Heart left ventricle (tissue), 16 donors: ENCODE results near the gene RLF. TPM values are rescaled to one million over a fixed set of nuclear protein-coding genes. Genes with fewer than 3 reads are reported as not detected.

Experiments
- ATAC-seq, 4 donors: fragments of 200-7000 bp; cut with Tn5 transposase; one replicate each; pipeline ENCODE4 v1.9.1; 2020 to 2022; ENCODE audit warnings: moderate library complexity in 4 of 4, mild to moderate bottlenecking in 3 of 4, moderate number of reproducible peaks in 1 of 4
- DNase-seq, 5 donors: peaks; one replicate each; pipeline ENCODE4 v3.0.0-alpha.2; 2020
- H3K27ac ChIP-seq, 12 donors: fragments of 200-600 bp; sonication (generic) in 4 of 12; one replicate each; pipeline versions ENCODE4 v1.5.0 to v1.8.0; 2016 to 2022; ENCODE audit warnings: mild to moderate bottlenecking in 2 of 12
- H3K27me3 ChIP-seq, 9 donors: fragments of 200-600 bp; sonication (generic) in 2 of 9; one replicate each; pipeline versions ENCODE4 v1.5.1 to v1.8.0; 2016 to 2022; ENCODE audit warnings: mild to moderate bottlenecking in 3 of 9
- H3K36me3 ChIP-seq, 9 donors: fragments of 200-600 bp; sonication (generic) in 2 of 9; one replicate each; pipeline versions ENCODE4 v1.5.0 to v1.8.0; 2018 to 2022; ENCODE audit warnings: mild to moderate bottlenecking in 2 of 9
- H3K4me1 ChIP-seq, 12 donors: fragments of 200-600 bp; sonication (generic) in 4 of 12; one replicate each; pipeline versions ENCODE4 v1.5.0 to v1.8.0; 2016 to 2022; ENCODE audit warnings: mild to moderate bottlenecking in 3 of 12
- H3K4me3 ChIP-seq, 12 donors: fragments of 200-600 bp; sonication (generic) in 4 of 12; one replicate each; pipeline versions ENCODE4 v1.5.0 to v1.8.0; 2017 to 2022; ENCODE audit warnings: mild to moderate bottlenecking in 9 of 12, moderate library complexity in 4 of 12
- H3K9me3 ChIP-seq, 12 donors: fragments of 200-600 bp; sonication (generic) in 4 of 12; one replicate each; pipeline versions ENCODE4 v1.5.0 to v1.8.0; 2016 to 2022; ENCODE audit warnings: mild to moderate bottlenecking in 1 of 12
- POLR2A ChIP-seq, 2 donors: fragments of 450-650 bp; IDR thresholded peaks; one replicate each; pipeline ENCODE4 v1.6.1; 2017; ENCODE audit warnings: antibody characterized with exemption in 2 of 2, mild to moderate bottlenecking in 2 of 2, moderate library complexity in 2 of 2
- WGBS, 4 donors: extraction: QIAGEN DNeasy Blood & Tissue Kit in 2 of 4; methylation state at CpG; one replicate each; pipeline versions ENCODE4 v1.1.5 to v1.1.7; 2013 to 2018; 5-methylcytosine and 5-hydroxymethylcytosine counted together
- intact Hi-C, 10 donors: fragments of 100-400 bp; cut with DNase I; formaldehyde crosslinking; loops; one replicate each; pipeline versions ENCODE4 v1.11.1 to v1.14.2; 2022
- polyA plus RNA-seq, 2 donors: library from polyadenylated mRNA; stranded (reverse); fragments of 200-250 nt; gene quantifications; one replicate each; pipeline ENCODE4 v1.2.3, GENCODE V29; 2013
- total RNA-seq, 9 donors: library from RNA; depleted of rRNA in 2 of 9; stranded (reverse); fragments of >200 nt in 2 of 9; fragmentation: NEBNext Ultra II Directional in 3 of 9; extraction: Animal tissue kit (Norgen Biotek cat#: 25700) in 3 of 9; gene quantifications; one replicate each; pipeline versions ENCODE4 v1.1.0 to v1.2.4, GENCODE V29; 2016 to 2023
- TF ChIP-seq, protein P1 (sequence below), 12 donors: fragments of 200-600 bp; sonication (generic) in 4 of 12; IDR thresholded peaks; one replicate each; pipeline versions ENCODE4 v1.5.0 to v1.8.0; 2018 to 2022; ENCODE audit warnings: antibody characterized with exemption in 12 of 12, mild to moderate bottlenecking in 5 of 12
- donor health status: ischemic (EF 13 %, LVEDD 7.1; RV severe dilation, severe dysfunction).
- donor health status: healthy with polysubstance abuse.
- donor health status: DM: no; HTN: yes; CAD: no.
- donor health status: DM: no; HTN: no; CAD: no.
- donor health status: ischemic (EF 25% LVEDD 6.9; RV normal size, moderate dysfunction).
- donor health status: ischemic (EF 25% LVEDD 5.7; RV mildly dilated, moderate dysfunction).
- donor health status: healthy.
- donor health status: DM: yes; HTN: yes; CAD: no.
- donor health status: ischemic (EF 35%, LVEDD 5.7; RV mildly dilated, moderate dysfunction).
- donor health status: nonischemic (EF 11% LVEDD 7.7; RV severe dilation, severe dysfunction).
- donor health status: DM: yes; HTN: yes; CAD: no.
- donor health status: PGD.
- donor health status: ischemic (EF 29% LVEDD 5.4; RV normal size, mild dysfunction).
- donor health status: nonischemic (EF 23%, LVEDD 6.1; RV moderate dilation, normal function).

Gene RLF
- total and polyA plus RNA-seq, 11 donors, result 2.7 to 14.5 (median 11.2) TPM

DNA sequence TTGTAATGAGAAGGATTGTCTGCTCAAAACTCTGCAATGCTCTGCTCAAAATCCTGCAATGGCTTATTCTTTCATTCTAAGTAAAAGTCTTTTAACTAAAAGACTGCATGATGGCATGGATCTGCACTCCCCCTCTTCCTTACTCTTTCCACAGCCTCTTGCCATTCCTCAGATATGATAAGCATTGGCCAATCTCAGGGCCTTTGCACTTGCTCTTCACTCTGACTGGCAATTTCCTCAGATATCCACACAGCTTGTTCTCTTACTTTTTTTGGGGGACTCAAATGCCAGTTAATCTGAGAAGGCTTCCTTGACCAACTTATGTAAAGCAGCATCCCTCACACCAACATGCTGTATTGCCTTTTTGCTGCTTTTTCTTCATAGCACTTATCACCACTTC is 94.0 kb downstream of the RLF start:
- DNase-seq (no peak), ATAC-seq (no peak)
- H3K4me3 ChIP-seq, result no peak overlapping the region
- TF ChIP-seq, protein P1, sequence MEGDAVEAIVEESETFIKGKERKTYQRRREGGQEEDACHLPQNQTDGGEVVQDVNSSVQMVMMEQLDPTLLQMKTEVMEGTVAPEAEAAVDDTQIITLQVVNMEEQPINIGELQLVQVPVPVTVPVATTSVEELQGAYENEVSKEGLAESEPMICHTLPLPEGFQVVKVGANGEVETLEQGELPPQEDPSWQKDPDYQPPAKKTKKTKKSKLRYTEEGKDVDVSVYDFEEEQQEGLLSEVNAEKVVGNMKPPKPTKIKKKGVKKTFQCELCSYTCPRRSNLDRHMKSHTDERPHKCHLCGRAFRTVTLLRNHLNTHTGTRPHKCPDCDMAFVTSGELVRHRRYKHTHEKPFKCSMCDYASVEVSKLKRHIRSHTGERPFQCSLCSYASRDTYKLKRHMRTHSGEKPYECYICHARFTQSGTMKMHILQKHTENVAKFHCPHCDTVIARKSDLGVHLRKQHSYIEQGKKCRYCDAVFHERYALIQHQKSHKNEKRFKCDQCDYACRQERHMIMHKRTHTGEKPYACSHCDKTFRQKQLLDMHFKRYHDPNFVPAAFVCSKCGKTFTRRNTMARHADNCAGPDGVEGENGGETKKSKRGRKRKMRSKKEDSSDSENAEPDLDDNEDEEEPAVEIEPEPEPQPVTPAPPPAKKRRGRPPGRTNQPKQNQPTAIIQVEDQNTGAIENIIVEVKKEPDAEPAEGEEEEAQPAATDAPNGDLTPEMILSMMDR (IDR thresholded peaks at IDR 0.05), result no peak
- TF ChIP-seq POLR2A (IDR thresholded peaks at IDR 0.05), result no peak
- H3K9me3 ChIP-seq, result no peaks in the 10 kb centered on the region
- H3K27ac ChIP-seq, result no peak overlapping the region
- H3K4me1 ChIP-seq, result peaks cover 3 to 36% (median 27%) of the 10 kb centered on the region in 12 donors
- peaks cover 0 to 9% (median 2%) of the 10 kb centered on the region in 9 donors for H3K36me3 ChIP-seq
- intact Hi-C loops, result loop anchor here in 7 of 10 donors (5.0 to 10.0 kb wide), 3 partner anchors 90 to 117 kb away; partner anchors contain the start of genes RLF (in 6 of the 7) and SMAP2 (in 1 of the 7)
- no peaks in the 10 kb centered on the region for H3K27me3 ChIP-seq

DNA sequence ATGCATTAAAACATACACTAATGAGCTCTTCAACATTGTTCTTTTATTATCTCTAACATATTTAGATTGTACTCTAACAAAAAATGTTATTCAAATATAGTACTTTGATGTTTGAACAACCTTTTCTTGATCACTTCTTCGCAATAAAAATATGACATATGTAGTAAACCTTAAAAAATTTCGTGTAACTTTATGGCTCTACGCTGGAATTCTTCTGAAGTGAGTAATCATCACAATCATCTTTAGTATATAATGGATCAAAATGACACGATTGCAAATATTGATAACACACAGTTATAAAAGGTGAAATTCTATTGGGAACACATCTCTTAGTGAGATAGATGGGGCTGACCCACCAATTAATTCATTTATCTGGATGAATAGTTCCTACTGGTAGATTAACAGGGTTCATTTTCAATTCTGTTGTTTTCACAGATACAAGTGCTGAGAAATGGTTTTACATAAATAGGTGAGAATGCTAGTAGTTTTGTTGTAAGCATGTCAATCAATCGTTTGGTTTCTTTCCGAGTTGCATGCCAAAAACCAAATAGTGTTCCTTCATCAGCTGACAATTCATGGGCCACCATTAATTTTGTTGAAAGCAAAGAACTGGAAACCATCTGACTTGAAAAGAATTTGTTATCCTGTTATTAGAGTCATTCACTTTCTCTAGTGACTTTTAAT is 95.4 kb downstream of the RLF start:
- Histone ChIP-seq H3K27ac (peak overlapping the region in 9 of 12 donors; percentile 86 to 98 (median 95)), H3K36me3 (peaks cover 0 to 23% (median 15%) of the 10 kb centered on the region in 9 donors), H3K4me1 (peaks cover 3 to 45% (median 28%) of the 10 kb centered on the region in 12 donors), H3K9me3 (no peaks in the 10 kb centered on the region), H3K27me3 (no peaks in the 10 kb centered on the region), H3K4me3 (peak overlapping the region; percentile 72 to 98 (median 90))
- WGBS, 4 donors, result 72 to 75% (median 73%) methylated on average over 6 of the region's 6 CpGs
- intact Hi-C loops, result loop anchor here in 7 of 10 donors (2.0 to 10.0 kb wide), 4 partner anchors 92 to 116 kb away; partner anchors contain the start of genes RLF (in 7 of the 7) and SMAP2 (in 1 of the 7)
- TF ChIP-seq, protein P1 (IDR thresholded peaks at IDR 0.05), result no peak
- TF ChIP-seq POLR2A (IDR thresholded peaks at IDR 0.05), result no peak
- ATAC-seq (no peak), DNase-seq (no peak)

DNA sequence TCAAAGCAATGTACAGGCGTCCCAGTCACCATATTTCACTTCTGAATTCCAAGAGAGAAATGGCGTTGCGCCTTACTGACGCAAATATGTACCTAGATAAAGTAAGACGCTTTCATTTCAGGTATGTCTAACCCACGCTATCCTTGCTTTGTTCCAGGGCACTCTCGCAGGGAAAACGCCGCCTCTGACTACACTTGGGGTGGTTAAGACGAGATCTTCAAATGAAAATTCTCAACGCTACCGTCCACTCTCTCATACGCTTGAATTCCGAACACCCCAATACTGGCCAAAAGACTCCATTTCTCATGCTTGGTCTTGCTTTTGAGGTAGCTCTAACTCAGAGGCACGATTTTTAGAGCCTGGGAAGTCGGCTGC is 96.1 kb downstream of the RLF start:
- intact Hi-C loops, result loop anchor here in 7 of 10 donors (2.0 to 10.0 kb wide), 4 partner anchors 92 to 115 kb away; partner anchors contain the start of genes RLF (in 7 of the 7) and SMAP2 (in 1 of the 7)
- 0 to 1% (median 0%) methylated on average over 16 of the region's 16 CpGs for WGBS, 4 donors
- ATAC-seq, result peak in 3 of 4 donors; percentile 1 to 12 (median 9)
- DNase-seq, result no peak
- Histone ChIP-seq H3K27ac (peak overlapping the region; percentile 86 to 98 (median 94)), H3K36me3 (peaks cover 0 to 30% (median 23%) of the 10 kb centered on the region in 9 donors), H3K9me3 (no peaks in the 10 kb centered on the region), H3K4me1 (peaks cover 3 to 50% (median 31%) of the 10 kb centered on the region in 12 donors), H3K27me3 (no peaks in the 10 kb centered on the region), H3K4me3 (peak overlapping the region; percentile 72 to 98 (median 90))
- TF ChIP-seq, protein P1 (IDR thresholded peaks at IDR 0.05), result no peak
- TF ChIP-seq POLR2A (IDR thresholded peaks at IDR 0.05), result no peak
